ENCODE data around the gene ARHGAP45. TPM values are rescaled to one million over a fixed set of nuclear protein-coding genes. Genes with fewer than 3 reads are reported as not detected.
A peak's percentile ranks its signal among the peaks of the same experiment; 100 is the strongest.
"Not testable (repeated sequence)": the region's sequence is repeated elsewhere in the genome, so short reads cannot be mapped to it uniquely, and the experiment has no call there.

Gene ARHGAP45
- total RNA-seq, 2 donors from 2014 or later: 37.9 to 42.6 TPM

- peaks cover 46% of the 10 kb centered on the region for H3K36me3 ChIP-seq
- ATAC-seq (ENCODE audit: insufficient number of reproducible peaks, low FRiP score, low read depth): no peak
- H3K27ac ChIP-seq: peak overlapping the region; percentile 63 to 93
Observed at GRCh38 chr19:1126984-1127760, 60.2 kb downstream of the ARHGAP45 start.

GRCh38 chr19:1128106-1128505 lies 61.1 kb downstream of the ARHGAP45 start:
- ATAC-seq (ENCODE audit: insufficient number of reproducible peaks, low FRiP score, low read depth): no peak
- no peaks in the 10 kb centered on the region for H3K9me3 ChIP-seq
- no peaks in the 10 kb centered on the region for H3K27me3 ChIP-seq (replicated peaks; ENCODE audit: insufficient read depth)
- H3K36me3 ChIP-seq: peaks cover 38% of the 10 kb centered on the region
- TF ChIP-seq, protein P1, sequence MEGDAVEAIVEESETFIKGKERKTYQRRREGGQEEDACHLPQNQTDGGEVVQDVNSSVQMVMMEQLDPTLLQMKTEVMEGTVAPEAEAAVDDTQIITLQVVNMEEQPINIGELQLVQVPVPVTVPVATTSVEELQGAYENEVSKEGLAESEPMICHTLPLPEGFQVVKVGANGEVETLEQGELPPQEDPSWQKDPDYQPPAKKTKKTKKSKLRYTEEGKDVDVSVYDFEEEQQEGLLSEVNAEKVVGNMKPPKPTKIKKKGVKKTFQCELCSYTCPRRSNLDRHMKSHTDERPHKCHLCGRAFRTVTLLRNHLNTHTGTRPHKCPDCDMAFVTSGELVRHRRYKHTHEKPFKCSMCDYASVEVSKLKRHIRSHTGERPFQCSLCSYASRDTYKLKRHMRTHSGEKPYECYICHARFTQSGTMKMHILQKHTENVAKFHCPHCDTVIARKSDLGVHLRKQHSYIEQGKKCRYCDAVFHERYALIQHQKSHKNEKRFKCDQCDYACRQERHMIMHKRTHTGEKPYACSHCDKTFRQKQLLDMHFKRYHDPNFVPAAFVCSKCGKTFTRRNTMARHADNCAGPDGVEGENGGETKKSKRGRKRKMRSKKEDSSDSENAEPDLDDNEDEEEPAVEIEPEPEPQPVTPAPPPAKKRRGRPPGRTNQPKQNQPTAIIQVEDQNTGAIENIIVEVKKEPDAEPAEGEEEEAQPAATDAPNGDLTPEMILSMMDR (IDR thresholded peaks at IDR 0.05): no peak
- DNase-seq (ENCODE audit: low spot score): no peak
- H3K4me3 ChIP-seq: no peak overlapping the region
- H3K4me1 ChIP-seq (ENCODE audit: control insufficient read depth in 1 of 2, low read depth in 2 of 2): peaks cover 51 to 73% of the 10 kb centered on the region in 2 donors
- no peak overlapping the region for H3K27ac ChIP-seq

More at GRCh38 chr19:1126984-1127760, 60.2 kb downstream of the ARHGAP45 start:
- Histone ChIP-seq H3K9me3 (no peaks in the 10 kb centered on the region), H3K4me3 (no peak overlapping the region), H3K27me3 (replicated peaks; ENCODE audit: insufficient read depth) (no peaks in the 10 kb centered on the region), H3K4me1 (ENCODE audit: control insufficient read depth in 1 of 2, low read depth in 2 of 2) (peaks cover 44 to 64% of the 10 kb centered on the region in 2 donors)
- DNase-seq (ENCODE audit: low spot score): no peak
- TF ChIP-seq, protein P1 (IDR thresholded peaks at IDR 0.05): no peak

DNA sequence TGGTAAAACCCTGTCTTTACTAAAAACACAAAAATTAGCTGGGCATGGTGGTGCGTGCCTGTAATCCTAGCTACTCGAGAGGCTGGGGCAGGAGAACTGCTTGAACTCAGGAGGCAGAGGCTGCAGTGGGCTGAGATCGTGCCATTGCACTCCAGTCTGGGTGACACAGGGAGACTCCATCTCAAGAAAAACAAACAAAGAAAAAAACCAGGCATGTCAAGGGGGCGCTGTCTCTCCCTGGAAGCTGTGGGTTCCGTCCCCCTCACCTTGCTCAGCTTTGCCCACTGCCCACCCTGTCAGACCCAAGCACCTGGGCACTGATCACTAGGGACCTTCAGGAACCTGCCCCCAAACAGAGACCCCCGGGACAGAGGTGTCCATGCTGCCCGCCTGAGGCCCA lies 62.1 kb downstream of the ARHGAP45 start:
- not testable (repeated sequence) for H3K27ac ChIP-seq; ATAC-seq (ENCODE audit: insufficient number of reproducible peaks, low FRiP score, low read depth)

DNA sequence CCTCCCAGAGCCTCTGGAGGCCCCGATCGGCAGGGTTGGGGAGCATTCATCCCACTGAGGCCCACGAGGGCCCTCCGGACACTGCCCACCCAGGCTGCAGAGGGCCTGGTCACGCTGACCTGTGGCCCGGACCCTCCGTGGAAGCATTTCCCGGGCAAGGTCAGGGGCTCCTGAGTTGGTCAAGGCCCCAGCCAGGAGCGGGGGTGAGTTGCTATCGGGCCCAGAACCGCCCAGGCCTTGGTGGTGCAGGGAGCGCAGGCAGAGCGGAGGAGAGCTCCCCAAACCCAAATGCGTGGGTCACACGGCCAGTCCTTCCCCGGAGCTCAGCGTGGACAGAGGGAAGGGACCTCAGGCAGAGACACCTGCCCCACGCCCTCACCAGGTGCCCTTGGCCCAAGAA lies 62.6 kb downstream of the ARHGAP45 start:
- ATAC-seq (ENCODE audit: insufficient number of reproducible peaks, low FRiP score, low read depth) (no peak), DNase-seq (ENCODE audit: low spot score) (no peak)
- Histone ChIP-seq H3K4me1 (ENCODE audit: control insufficient read depth in 1 of 2, low read depth in 2 of 2) (peaks cover 55 to 78% of the 10 kb centered on the region in 2 donors), H3K36me3 (peaks cover 24% of the 10 kb centered on the region), H3K9me3 (no peaks in the 10 kb centered on the region), H3K27me3 (replicated peaks; ENCODE audit: insufficient read depth) (no peaks in the 10 kb centered on the region), H3K27ac (no peak overlapping the region), H3K4me3 (peak overlapping the region; percentile 95)
- TF ChIP-seq, protein P1 (IDR thresholded peaks at IDR 0.05): no peak

More for the DNA sequence above, 62.1 kb downstream of the ARHGAP45 start:
- H3K27me3 ChIP-seq (replicated peaks; ENCODE audit: insufficient read depth); DNase-seq (ENCODE audit: low spot score); H3K9me3 ChIP-seq: not testable (repeated sequence)
- H3K4me1 ChIP-seq (ENCODE audit: control insufficient read depth in 1 of 2, low read depth in 2 of 2): peaks cover 55 to 78% of the 10 kb centered on the region in 2 donors
- peak overlapping the region; percentile 95 for H3K4me3 ChIP-seq
- H3K36me3 ChIP-seq: peaks cover 28% of the 10 kb centered on the region

DNA sequence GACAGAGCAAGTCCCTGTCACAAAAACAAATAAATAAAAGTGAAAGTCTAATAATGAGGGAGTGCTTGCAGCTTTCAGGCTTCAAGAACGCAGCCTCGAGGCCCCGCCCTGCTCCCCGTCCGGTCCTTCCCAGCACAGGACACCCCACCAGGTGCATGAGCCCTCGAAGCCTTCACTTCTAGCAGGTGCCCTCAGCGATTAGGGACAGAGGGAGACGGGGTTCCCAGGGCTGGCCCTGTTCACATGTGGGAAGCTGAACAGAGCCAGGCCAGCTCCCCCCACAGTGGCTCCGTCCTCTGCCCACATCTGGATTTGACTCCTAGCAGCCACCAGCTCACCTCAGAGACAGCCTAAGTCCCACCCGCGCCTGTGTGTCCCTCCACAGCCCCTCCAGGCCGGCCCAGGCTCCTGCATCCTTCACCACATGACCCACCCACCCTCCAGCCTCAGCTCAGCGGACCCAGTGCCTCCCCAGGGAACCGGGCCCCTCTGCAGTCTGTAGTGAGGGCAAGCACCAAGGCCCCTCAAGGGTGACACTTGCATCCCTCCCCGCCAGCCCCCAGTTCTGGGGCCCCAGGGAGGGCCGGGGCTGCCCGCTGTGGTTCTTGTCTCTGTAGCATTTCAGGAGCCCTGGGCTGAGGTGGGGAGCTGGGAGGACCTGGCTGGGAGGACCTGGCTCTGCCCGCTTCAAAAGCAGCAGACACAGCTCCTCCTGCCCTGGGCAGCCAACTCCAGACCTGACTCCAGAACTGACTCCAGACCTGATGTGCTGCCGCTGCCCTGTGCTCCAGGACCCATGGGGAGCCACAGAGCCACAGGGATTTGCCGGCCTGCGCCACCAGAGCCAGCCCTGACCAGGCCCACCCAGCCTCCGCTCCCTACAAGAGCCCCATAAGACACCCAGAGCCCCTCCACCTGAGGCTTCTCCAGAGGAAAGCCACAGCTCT lies 64.1 kb downstream of the ARHGAP45 start:
- Histone ChIP-seq H3K36me3 (peaks cover 18% of the 10 kb centered on the region), H3K27me3 (replicated peaks; ENCODE audit: insufficient read depth) (no peaks in the 10 kb centered on the region), H3K27ac (peak overlapping the region; percentile 94 to 99), H3K9me3 (no peaks in the 10 kb centered on the region), H3K4me1 (ENCODE audit: control insufficient read depth in 1 of 2, low read depth in 2 of 2) (peaks cover 52 to 70% of the 10 kb centered on the region in 2 donors), H3K4me3 (peak overlapping the region; percentile 95)
- no peak for DNase-seq (ENCODE audit: low spot score)
- ATAC-seq (ENCODE audit: insufficient number of reproducible peaks, low FRiP score, low read depth): no peak
- TF ChIP-seq, protein P1 (IDR thresholded peaks at IDR 0.05): no peak

All from thoracic aorta (tissue), 2 donors.